Measurements from ENCODE around the gene UBE2O.

GRCh38 chr17:76451506-76451905 is 1.4 kb downstream of the UBE2O start:
- no peak for TF ChIP-seq CTCF (IDR thresholded peaks at IDR 0.05)
- TF ChIP-seq POLR2A (IDR thresholded peaks at IDR 0.05), result no peak

Data from body of pancreas (tissue), 4 donors.